Femur (tissue), 1 donor: ENCODE results near the gene FES.

Experiments
- DNase-seq: peaks from one replicate; pipeline ENCODE4 v3.0.0-alpha.2; 2017

The FES gene

DNA sequence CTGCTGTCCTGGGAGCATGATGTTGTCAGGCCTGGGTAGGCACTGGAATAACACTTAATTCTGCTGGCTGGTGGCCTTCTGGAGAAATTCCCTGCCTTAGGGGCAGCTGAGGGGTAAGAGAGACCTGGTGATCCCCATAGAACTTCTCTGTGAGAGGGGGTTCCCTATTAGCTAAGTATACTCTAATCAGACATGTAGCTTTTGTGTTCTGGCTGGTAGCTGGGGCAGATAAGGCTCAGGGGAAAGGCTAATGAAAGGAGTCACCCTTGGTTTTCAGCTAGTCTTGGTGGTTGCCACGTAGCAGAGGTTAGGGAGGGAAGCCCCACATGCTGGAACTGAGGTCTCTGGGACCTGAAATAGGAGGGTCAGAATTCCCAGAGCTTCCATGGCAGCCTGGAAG is 49.0 kb downstream of the FES start:
- no peak for DNase-seq

DNA sequence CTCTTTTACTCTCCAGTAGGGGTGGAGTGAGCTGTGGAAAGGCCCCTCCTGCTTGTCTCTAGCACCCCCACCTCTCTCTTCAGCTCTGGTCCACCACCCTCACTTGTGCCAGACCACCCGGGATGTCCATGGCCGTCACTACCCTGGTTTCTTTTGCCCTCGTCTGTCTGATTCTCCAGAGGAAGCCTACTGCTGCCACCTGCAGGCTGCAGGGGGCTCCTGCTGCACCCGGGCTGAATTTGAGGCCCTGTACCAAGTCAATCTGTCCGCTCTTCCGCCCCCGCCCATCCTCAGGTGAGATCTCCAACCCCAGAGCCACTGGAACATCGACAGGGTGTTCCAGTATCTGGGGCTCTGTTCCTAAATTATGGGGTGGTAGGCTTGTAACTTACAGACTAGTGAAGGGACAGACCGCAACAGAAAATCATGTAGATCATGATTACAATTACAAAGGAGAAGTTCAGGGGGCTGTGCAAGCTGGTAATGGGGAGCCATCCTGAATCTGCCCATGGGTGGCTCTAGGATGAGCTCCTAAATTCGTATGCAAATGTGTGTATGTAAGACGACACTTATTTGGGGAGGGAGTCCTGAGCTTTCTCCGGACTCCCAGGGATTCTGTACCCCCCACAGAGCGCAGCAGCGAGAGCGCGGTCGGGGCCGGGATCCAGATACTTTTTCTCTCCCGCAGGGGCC is 50.1 kb downstream of the FES start:
- DNase-seq = peak; percentile 87

DNA sequence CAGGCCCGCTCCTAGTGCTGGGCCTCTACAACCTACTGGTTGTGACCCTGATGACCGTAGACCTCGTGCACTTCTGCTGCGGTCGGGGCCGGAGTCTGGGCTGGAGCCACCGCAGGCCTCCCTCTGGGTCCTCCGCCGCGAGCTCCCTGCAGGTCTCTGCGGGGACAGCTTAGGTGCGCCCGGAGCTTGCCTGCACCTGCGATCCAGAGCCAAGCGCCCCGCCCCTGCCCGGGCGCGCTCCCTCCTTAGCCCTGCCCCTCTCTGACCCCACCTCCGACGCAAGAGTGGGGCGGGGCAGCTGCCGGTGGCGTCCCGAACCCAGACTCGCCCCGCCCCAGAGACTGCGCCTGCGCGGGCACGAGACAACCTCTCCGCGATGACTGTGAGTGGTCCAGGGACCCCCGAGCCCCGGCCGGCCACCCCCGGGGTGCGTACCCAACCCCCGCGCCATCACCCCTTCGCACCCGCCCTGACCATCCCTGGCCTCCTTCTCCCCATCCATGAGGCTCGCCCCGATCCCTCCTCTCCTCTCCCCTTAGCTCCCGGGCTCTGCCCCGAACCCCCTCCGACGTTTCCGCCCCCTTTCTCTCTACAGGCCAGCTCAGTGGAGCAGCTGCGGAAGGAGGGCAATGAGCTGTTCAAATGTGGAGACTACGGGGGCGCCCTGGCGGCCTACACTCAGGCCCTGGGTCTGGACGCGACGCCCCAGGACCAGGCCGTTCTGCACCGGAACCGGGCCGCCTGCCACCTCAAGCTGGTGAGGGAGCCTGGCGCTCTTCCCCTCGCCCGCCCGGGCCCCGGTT is 50.8 kb downstream of the FES start, which contains the start of gene UNC45A:
Gene UNC45A, plus strand, starts transcription at position 337 of the 803 bp plus-strand sequence. Its CDS starts 40 bp downstream, at position 377.
- peak; percentile 94 for DNase-seq

DNA sequence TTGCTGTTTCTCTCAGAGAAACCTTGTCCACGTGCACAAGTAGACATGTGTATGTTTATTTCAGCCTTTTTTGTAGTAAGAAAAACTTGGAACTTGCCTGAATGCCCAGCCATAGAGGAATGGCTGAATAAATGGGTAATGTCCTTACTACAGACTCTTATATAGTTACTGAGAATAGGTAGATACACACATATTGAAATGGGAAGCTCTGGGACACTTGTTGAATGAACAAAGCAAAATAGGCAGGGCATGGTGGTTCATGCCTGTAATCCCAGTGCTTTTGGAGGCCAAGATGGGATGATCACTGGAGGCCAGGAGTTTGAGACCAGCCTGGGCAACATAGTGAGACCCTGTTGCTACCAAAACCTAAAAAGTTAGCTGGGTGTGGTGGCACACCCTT is 52.5 kb downstream of the FES start:
- no peak for DNase-seq

GRCh38 chr15:90938261-90938660 is 54.0 kb downstream of the FES start:
- DNase-seq = no peak

GRCh38 chr15:90939756-90940155 is 55.5 kb downstream of the FES start:
- no peak for DNase-seq

- DNase-seq = no peak
These were observed 56.7 kb downstream of the FES start for GRCh38 chr15:90941038-90941437.

- DNase-seq = no peak
These were observed 58.2 kb downstream of the FES start for GRCh38 chr15:90942354-90943120.

DNA sequence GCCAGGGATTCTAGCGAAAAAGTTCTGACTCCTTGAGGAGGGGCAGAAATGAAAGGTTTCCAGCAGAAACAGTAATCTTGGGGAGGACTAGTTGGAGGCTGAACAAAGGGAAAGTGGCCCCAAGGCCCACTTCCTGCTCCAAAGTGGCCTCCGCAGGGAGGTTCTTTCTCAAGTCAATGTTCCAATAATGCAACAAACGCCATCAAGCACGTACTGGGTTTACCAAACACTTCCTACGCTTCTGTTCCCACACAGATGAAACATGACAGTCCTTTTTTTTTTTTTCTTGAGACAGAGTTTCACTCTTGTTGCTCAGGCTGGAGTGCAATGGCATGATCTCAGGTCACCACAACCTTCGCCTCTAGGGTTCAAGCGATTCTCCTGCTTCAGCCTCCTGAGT is 60.8 kb downstream of the FES start:
- DNase-seq = no peak
